ENCODE results near the gene ATP4B.

DNA sequence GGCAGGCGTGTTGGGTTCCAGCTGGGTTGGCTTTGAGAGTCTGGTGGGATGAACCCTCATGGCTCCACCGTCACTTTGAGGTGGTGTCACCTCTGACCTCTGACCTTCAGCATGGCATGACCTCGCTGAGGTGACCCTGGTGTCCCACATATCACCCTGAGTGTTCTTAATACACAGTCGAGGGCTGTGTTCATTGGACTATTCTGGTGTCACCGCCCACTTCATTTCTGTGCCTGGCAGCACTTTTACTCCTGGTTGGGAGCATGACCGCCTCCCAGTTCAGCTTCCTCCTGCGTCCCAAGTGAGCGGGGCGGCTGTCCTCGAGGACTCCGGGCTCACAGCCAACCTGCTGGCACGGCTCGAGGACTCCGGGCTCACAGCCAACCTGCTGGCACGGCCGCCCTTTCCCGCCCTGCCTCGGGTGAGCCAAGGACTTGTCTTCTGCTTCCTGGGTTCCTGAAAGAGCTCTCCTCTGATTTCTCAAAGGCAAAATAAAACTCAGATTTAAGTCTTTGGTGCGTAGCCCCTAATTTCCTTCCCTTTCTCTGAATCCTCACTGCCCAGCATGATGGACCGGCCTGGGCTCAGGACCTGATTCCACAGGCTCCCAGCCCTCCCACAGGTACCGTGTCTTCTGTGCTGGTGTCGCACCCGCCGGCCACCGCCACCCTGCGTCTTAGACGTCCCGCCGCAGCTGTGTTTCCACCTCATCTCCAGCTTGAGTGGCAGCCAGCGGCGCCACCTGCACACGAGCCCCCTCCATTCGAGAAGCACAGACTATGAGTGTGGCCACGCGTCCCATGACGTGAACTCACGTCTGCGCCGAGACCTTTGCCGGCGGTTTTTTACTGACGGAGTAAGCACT, 10.4 kb downstream of the ATP4B start:
- TF ChIP-seq, protein P1, sequence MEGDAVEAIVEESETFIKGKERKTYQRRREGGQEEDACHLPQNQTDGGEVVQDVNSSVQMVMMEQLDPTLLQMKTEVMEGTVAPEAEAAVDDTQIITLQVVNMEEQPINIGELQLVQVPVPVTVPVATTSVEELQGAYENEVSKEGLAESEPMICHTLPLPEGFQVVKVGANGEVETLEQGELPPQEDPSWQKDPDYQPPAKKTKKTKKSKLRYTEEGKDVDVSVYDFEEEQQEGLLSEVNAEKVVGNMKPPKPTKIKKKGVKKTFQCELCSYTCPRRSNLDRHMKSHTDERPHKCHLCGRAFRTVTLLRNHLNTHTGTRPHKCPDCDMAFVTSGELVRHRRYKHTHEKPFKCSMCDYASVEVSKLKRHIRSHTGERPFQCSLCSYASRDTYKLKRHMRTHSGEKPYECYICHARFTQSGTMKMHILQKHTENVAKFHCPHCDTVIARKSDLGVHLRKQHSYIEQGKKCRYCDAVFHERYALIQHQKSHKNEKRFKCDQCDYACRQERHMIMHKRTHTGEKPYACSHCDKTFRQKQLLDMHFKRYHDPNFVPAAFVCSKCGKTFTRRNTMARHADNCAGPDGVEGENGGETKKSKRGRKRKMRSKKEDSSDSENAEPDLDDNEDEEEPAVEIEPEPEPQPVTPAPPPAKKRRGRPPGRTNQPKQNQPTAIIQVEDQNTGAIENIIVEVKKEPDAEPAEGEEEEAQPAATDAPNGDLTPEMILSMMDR (IDR thresholded peaks at IDR 0.05), result no peak
- TF ChIP-seq POLR2A (IDR thresholded peaks at IDR 0.05), result no peak
